ENCODE measurements around the gene ADAMTS2.

GRCh38 chr5:179124273-179124852 is 220.9 kb downstream of the ADAMTS2 start:
- TF ChIP-seq POLR2AphosphoS5 (IDR thresholded peaks at IDR 0.05; ENCODE audit: borderline replicate concordance, low read depth, low read length), result no peak
- TF ChIP-seq EZH2 (IDR thresholded peaks at IDR 0.05), result no peak
